Endothelial cell of umbilical vein (primary cell): ENCODE measurements around the gene HLX. TPM values are rescaled to one million over a fixed set of nuclear protein-coding genes. Genes with fewer than 3 reads are reported as not detected.

Experiments
- BruUV-seq: library from RNA; stranded (reverse); fragments of 400-500 nt; replicated peaks from 2 replicates; lab custom pipeline; 2021; lab: Mats Ljungman, UMichigan
- CTCF ChIA-PET: fragments of 300-600, 350-600 bp; sonication (Branson Sonifier 250); formaldehyde crosslinking; loops from one replicate; lab custom pipeline; 2021; ENCODE audit warnings: antibody characterized with exemption, inconsistent platforms; lab: Charles Lee
- POLR2A ChIA-PET: fragments of 300-600, 350-600 bp; sonication (Branson Sonifier 250); formaldehyde crosslinking; loops from one replicate; lab custom pipeline; 2021; ENCODE audit warnings: antibody characterized with exemption, inconsistent platforms; lab: Charles Lee
- DNase-seq: peaks from one replicate; pipeline ENCODE4 v3.0.0-alpha.2; 2011; ENCODE audit warnings: low read depth, low spot score
- FAIRE-seq: peaks from 2 replicates; lab custom pipeline; 2011; peaks lifted over from hg19 to GRCh38; lab: Jason Lieb, UNC
- H2AFZ ChIP-seq: 2 replicates; pipeline ENCODE4 v1.6.0; 2012; ENCODE audit warnings: low read depth, low read length, control low read depth, inconsistent platforms
- H3K27ac ChIP-seq: 2 replicates; pipeline ENCODE4 v1.5.1; 2011; ENCODE audit warnings: low read depth, mild to moderate bottlenecking, control low read depth, low read length, moderate library complexity; ENCODE audit not compliant: insufficient read depth
- H3K27me3 ChIP-seq, 2 experiments: 2 replicates each; pipeline versions ENCODE4 v1.6.0 to v1.6.1; 2011; ENCODE audit warnings: low read length in 2 of 2, mixed read lengths in 1 of 2; ENCODE audit not compliant: control insufficient read depth in 2 of 2, insufficient read depth in 2 of 2
- H3K36me3 ChIP-seq, 2 experiments: 2 replicates in 1 of 2; 3 replicates in 1 of 2; pipeline ENCODE4 v1.5.1; 2011; ENCODE audit warnings: low read length in 2 of 2, mild to moderate bottlenecking in 1 of 2, moderate library complexity in 1 of 2; ENCODE audit not compliant: control insufficient read depth in 2 of 2, insufficient read depth in 2 of 2; ENCODE audit errors: extremely low read depth in 1 of 2
- H3K4me1 ChIP-seq: 3 replicates; pipeline ENCODE4 v1.5.1; 2011; ENCODE audit warnings: mild to moderate bottlenecking, low read length; ENCODE audit not compliant: control insufficient read depth, insufficient read depth; ENCODE audit errors: extremely low read depth
- H3K4me2 ChIP-seq: 2 replicates; pipeline ENCODE4 v1.6.1; 2011; ENCODE audit warnings: low read length, control low read depth, mixed read lengths; ENCODE audit not compliant: insufficient read depth
- H3K4me3 ChIP-seq, 3 experiments: fragments of 200-600 bp in 1 of 3; sonication (generic), shearing (Covaris generic) in 1 of 3; replicated peaks in 1 of 3; 2 replicates each; pipeline ENCODE4 v1.5.1; 2011 to 2016; ENCODE audit warnings: control low read depth in 3 of 3, low read length in 3 of 3, mild to moderate bottlenecking in 2 of 3, inconsistent platforms in 1 of 3, low read depth in 1 of 3, moderate library complexity in 1 of 3; ENCODE audit not compliant: insufficient read depth in 1 of 3
- H3K79me2 ChIP-seq: 2 replicates; pipeline ENCODE4 v1.6.0; 2012; ENCODE audit warnings: low read length, inconsistent platforms; ENCODE audit not compliant: control insufficient read depth, insufficient read depth
- H3K9ac ChIP-seq: replicated peaks from 2 replicates; pipeline ENCODE3; 2011; ENCODE audit warnings: low read length, control low read depth; ENCODE audit not compliant: insufficient read depth; ENCODE audit errors: extremely low read depth
- H3K9me1 ChIP-seq: replicated peaks from 3 replicates; pipeline ENCODE4 v1.6.0; 2011; ENCODE audit warnings: mild to moderate bottlenecking, low read length; ENCODE audit not compliant: control insufficient read depth, insufficient read depth; ENCODE audit errors: extremely low read depth
- H3K9me3 ChIP-seq: replicated peaks from 2 replicates; pipeline ENCODE4 v1.5.1; 2012; ENCODE audit warnings: low read length, inconsistent platforms; ENCODE audit not compliant: control insufficient read depth, insufficient read depth
- H4K20me1 ChIP-seq: replicated peaks from 2 replicates; pipeline ENCODE3; 2011; ENCODE audit warnings: mild to moderate bottlenecking, low read length; ENCODE audit not compliant: control insufficient read depth, insufficient read depth; ENCODE audit errors: extremely low read depth
- FOS ChIP-seq: IDR thresholded peaks from 2 replicates; pipeline ENCODE4 v1.6.1; 2011; ENCODE audit warnings: mild to moderate bottlenecking, low read length, moderate library complexity, borderline replicate concordance; ENCODE audit not compliant: insufficient read depth
- JUN ChIP-seq: IDR thresholded peaks from 2 replicates; pipeline ENCODE4 v1.6.1; 2011; ENCODE audit warnings: borderline replicate concordance, low read depth; ENCODE audit not compliant: insufficient read length, insufficient read depth
- MYC ChIP-seq: IDR thresholded peaks from one replicate; pipeline ENCODE4 v1.6.1; 2011; ENCODE audit warnings: mild to moderate bottlenecking, low read depth, low read length
- POLR2A ChIP-seq: IDR thresholded peaks from 2 replicates; pipeline ENCODE4 v1.6.1; 2012; ENCODE audit warnings: low read depth, mild to moderate bottlenecking, control low read depth, low read length
- POLR2AphosphoS5 ChIP-seq: IDR thresholded peaks from 2 replicates; pipeline ENCODE4 v1.6.1; 2012; ENCODE audit warnings: low read depth, mild to moderate bottlenecking, control low read depth, low read length, moderate library complexity; ENCODE audit not compliant: insufficient read depth
- dilution Hi-C: fragments of 300-500 bp; cut with MboI; formaldehyde crosslinking; loops from one replicate; pipeline ENCODE4 v1.15.0; 2019; ENCODE audit warnings: low sequenced_read_pairs; ENCODE audit not compliant: extremely low pct_ligation_motif_present
- intact Hi-C: fragments of 100-400 bp; cut with micrococcal nuclease; formaldehyde crosslinking; loops from one replicate; pipeline ENCODE4 v1.10.0; 2022
- polyA plus RNA-seq, 4 experiments: library from polyadenylated mRNA; depleted of rRNA in 3 of 4; stranded (reverse) in 3 of 4; unstranded in 1 of 4; fragments of >200 nt; gene quantifications; 2 replicates each; pipeline versions ENCODE4 v1.2.1 to v1.2.3, GENCODE V29; 2011 to 2012; ENCODE audit warnings: missing spikeins in 1 of 4
- total RNA-seq: library from RNA; stranded (reverse); gene quantifications from 2 replicates; pipeline ENCODE4 v1.2.3, GENCODE V29; 2021
- TF ChIP-seq, protein P1 (sequence below): IDR thresholded peaks from 2 replicates; pipeline ENCODE4 v1.6.1; 2011; ENCODE audit not compliant: insufficient read depth, insufficient read length

The HLX gene
- total and polyA plus RNA-seq, 2 donors (not counting 3 experiments of a cell fraction or from before 2014, with no cell fraction given) = 7.5 to 39.1 TPM

DNA sequence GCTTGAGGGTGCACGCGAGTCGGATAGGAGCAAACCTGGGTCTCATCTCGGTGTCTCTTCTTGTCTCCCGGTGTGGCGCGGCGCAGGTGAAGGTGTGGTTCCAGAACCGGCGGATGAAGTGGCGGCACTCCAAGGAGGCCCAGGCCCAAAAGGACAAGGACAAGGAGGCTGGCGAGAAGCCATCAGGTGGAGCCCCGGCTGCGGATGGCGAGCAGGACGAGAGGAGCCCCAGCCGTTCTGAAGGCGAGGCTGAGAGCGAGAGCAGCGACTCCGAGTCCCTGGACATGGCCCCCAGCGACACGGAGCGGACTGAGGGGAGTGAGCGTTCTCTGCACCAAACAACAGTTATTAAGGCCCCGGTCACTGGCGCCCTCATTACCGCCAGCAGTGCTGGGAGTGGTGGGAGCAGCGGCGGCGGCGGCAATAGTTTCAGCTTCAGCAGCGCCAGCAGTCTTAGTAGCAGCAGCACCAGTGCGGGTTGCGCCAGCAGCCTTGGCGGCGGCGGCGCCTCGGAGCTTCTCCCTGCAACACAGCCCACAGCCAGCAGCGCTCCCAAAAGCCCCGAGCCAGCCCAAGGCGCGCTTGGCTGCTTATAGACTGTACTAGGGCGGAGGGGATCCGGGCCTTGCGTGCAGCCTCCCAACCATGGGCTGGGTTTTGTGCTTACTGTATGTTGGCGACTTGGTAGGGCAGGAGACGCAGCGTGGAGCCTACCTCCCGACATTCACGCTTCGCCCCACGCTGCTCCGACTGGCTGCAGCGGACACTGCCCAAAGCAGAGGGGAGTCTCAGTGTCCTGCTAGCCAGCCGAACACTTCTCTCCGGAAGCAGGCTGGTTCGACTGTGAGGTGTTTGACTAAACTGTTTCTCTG lies 5.1 kb downstream of the HLX start:
- Histone ChIP-seq H3K4me1 (peaks cover 9% of the 10 kb centered on the region), H3K9me3 (no peaks in the 10 kb centered on the region), H2AFZ (no peak overlapping the region), H3K9ac (no peak overlapping the region), H3K4me2 (no peak overlapping the region), H3K9me1 (no peaks in the 10 kb centered on the region), H3K36me3 (peaks cover 0 to 4% of the 10 kb centered on the region in 2 experiments), H3K27me3 (peaks cover 38 to 44% of the 10 kb centered on the region in 2 experiments), H4K20me1 (peaks cover 2% of the 10 kb centered on the region), H3K4me3 (no peak overlapping the region), H3K27ac (no peak overlapping the region), H3K79me2 (no peaks in the 10 kb centered on the region)
- ChIA-PET CTCF (interaction anchor here (1.6 kb wide), 1 partner anchor 11 kb away, joined by 4 read pairs; no protein-coding TSS in a partner anchor), POLR2A (no interaction called here)
- BruUV-seq = no TSS peak
- FAIRE-seq = no peak
- TF ChIP-seq FOS (no peak), POLR2AphosphoS5 (no peak), POLR2A (no peak), MYC (no peak), JUN (no peak)
- TF ChIP-seq, protein P1, sequence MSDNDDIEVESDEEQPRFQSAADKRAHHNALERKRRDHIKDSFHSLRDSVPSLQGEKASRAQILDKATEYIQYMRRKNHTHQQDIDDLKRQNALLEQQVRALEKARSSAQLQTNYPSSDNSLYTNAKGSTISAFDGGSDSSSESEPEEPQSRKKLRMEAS = no peak
- intact Hi-C loops = no loop called here
- dilution Hi-C loops = no loop called here
- no peak for DNase-seq
